ENCODE data around the gene AQP1.

Gene AQP1

DNA sequence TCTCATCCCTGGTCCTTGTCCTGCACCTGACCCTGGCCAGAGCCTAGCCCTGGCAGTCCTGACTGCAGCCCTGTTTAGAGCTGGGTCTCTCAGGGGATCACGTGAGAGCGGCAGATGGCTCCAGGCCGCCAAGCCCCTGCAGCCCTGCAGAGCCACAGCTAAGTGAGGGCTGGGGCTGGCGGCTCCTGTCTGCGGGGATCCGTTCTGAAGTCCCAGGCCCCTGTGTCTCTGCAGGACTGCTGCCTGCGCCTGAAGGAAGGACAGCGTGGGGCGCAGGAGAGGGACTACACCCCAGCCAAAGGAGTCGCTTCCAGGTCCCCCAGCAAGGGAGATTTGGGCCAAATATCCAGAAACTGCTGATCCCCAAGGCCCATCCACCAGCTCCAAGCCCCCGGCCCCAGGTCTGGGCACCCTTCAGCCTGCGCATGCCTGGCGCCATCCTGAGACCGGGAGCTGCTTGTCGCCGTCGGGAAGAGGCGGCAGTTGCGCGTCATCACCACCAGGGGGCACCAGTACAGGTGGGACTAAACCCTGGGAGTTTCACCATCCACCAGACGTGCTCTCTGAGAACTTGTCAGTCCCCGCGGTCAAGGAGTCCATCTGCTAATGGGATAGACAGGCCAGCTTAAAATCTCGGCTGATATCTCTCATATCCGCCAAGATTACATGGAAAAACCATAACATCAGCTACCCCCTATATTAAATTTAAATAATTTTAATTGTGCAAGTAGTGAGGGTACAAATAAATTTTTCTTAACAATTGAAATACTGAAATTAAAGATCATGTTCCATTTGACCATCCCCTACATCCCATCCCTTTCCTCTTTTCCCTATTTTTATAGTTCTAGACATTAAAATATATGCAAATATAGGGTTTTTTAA lies 27.0 kb downstream of the AQP1 start:
- DNase-seq, result peak; percentile 33

DNA sequence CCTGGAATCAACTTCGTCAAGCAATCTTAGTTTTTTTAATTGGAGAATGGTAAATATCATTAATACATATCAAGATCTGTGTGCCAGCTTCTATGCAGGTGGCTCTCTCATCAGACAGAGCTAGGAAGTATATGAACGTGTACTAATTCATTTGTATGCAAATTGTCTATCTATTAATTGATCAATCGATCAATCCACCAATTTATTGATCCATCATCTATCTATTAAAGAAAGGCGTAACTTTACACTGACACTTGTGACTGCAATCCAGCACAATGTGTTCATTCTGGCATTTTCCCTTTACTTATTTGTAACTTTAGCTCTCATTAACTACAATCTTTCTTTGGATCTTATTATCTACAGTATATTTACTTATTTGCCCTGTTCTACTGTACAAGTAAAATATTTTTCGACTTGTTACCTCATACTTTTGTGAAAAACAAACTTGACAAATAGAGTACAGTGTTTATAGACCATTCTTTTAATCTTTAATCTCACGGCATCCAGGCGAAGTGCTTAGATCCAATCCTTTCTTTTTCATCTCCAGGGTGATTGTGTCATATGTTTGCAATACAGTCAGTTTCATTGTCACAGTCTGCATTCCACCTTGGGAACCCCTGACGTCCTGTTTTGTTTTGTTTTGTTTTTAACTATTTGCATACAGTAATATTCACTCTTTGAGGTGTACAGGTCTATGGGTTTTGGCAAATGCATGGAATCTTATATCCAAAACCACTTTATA lies 30.1 kb downstream of the AQP1 start:
- DNase-seq, result no peak

DNA sequence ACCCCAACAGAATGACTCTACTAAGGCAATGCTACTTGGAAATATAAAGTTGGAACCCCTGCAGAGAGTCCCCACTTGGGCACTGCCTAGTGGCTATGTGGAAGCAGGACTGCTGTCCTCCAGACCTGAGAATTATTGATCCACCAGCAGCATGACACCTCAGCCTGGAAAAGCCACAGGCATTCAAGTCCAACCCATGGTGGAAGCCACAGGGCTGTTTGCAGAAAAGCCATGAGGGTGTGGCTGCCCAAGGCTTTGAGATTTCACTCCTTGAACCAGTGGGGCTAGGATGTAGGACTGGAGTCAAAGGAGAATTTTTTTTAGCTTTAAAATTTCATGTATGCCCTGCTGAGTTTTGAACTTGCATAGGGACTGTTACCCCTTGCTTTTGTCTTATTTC lies 38.5 kb downstream of the AQP1 start:
- DNase-seq, result no peak

DNA sequence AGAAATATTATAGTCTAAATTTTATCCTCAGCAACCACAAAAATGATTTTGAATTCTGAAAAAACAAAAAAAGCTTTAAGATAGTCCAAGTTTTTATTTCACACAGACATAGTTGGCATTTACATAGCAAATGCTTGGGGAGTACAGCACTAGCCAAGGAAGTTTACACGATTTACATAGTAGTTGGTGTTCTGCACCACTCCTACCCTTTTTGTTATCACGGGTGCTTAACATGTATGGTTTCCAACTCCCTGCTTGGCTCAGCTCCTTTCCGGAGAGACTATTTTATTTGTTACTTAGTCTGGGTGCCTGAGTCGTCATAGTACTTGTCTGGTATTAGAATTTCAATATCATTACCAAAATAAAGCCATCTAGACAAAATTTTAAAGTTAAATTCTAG lies 43.3 kb downstream of the AQP1 start:
- DNase-seq, result no peak

DNA sequence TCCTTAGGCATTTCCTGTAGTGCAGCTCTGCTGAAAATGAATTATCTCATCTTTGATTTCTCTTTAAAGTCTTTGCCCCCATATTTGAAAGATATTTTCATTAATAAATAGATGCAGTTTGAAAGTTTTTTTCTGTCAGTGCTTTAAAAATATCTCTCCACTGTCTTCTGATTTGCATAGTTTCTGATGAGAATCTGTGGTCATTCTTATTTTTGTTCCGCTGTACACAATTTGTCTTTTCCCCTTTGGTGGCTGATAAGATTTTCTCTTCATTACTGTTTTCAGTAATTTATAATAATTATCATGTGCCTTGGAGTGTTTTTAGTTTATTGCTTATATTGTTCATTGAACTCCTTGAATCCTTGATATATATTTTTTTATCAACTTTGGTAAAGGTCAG lies 45.1 kb downstream of the AQP1 start:
- no peak for DNase-seq

DNA sequence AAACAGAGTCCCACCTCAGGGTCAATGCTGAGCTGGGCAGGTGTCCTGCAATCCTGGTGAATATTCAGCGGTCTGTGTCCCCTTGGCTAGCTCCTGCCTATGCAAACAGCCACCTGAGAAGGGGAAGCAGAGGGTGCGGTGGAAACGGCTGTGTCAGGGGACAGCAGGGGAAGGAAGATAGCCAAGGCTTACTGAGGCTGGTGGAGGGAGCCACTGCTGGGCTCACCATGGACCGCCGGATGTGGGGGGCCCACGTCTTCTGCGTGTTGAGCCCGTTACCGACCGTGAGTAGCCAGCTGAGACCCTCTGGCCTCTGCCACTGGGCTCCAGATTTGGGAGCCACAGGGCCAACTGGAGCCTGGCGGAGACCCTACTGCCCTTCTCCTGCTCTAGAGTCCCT lies 52.2 kb downstream of the AQP1 start, which contains the start of gene GHRHR:
Gene GHRHR (plus strand): TSS at position 112 of the 400 bp plus-strand sequence. CDS start 116 bp downstream, at position 228.
- DNase-seq, result no peak

DNA sequence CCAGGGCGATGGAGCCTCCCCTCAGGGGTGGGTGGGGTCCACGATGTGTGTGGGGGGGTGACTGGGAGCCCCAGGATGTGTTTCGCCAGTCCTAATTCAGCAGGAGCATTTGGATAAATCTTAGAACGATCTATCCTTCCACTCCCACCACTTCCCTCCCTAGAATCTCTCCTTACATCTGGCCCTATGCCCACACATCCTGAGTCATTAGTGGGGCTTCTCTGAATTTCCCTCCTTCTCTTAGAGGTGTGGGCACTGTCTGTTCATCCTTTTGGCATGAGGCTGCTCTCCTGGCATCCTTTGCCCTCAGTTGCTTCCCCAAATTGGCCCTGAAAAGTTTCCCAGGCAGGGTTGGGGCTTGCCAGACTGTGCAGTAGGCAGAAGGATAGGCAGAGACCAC lies 53.7 kb downstream of the AQP1 start:
- no peak for DNase-seq

DNA sequence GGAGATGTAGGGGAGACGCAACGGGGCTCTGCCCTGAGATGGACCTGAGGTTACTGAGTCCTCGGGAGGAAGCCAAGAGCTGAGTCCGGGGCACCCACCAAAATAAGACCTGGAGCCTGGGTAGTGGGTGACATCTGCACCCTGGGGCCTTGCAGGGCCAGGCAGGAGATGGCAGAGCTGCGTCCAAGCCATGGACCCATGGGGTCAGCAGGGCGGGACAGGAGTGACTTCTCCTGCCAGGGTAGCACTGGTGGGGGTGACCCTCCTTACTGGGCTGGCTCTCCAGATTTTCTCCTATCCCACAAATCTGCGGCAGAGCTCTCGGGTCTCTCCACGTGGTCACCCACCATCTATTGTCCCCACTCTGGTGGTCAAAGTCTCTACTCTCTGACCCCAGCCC lies 54.2 kb downstream of the AQP1 start:
- no peak for DNase-seq

DNA sequence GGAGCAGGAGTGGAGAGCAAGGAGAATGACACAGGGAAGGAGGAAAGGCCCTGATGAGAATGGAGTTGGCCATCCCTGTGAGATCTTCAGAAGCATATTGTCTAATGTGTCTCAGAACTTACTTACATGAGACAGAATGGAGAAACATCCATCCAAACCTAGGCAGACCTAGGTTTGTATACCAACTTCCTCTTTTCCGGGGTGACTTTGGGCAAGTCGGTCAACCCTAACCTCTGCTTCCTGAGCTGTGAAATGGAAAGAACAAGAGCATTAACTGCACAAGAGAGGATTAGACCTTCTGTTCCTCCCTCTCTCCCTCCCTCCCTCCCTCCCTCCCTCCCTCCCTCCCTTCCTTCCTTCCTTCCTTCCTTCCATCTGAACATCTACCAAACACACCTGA lies 56.6 kb downstream of the AQP1 start:
- DNase-seq, result no peak

DNA sequence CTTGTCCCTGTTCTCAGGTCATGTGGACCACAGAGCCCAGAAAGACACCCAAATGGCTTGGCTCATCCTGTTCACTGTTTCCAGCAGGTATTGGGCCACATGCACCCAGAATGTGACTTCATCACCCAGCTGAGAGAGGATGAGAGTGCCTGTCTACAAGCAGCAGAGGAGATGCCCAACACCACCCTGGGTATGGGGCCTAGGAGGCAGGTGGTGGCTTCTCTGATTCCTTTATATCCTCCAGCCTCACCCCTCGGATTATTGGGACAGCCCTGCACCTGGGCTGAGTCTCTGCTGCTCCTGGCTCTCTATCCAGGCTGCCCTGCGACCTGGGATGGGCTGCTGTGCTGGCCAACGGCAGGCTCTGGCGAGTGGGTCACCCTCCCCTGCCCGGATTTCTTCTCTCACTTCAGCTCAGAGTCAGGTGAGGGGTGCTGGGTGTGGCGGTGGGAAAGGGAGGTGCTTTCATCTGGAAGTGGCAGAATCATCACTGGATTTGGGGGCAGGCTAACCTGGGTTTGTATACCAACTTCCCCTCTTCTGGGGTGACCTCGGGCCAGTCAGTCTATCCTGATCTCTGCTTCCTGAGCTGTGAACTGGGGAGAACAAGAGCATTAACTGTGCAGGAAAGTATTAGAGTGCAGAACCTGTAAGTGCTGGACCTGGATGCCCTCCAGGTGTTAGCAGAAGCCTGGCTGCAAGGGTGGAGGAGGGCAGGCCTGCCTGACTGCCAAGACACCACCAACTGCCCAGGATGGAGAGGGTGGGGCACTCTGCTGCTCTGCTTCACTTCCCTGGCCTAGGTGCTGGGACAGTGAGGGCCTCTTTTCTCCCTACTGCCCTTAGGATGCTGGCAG lies 57.3 kb downstream of the AQP1 start:
- DNase-seq, result no peak

DNA sequence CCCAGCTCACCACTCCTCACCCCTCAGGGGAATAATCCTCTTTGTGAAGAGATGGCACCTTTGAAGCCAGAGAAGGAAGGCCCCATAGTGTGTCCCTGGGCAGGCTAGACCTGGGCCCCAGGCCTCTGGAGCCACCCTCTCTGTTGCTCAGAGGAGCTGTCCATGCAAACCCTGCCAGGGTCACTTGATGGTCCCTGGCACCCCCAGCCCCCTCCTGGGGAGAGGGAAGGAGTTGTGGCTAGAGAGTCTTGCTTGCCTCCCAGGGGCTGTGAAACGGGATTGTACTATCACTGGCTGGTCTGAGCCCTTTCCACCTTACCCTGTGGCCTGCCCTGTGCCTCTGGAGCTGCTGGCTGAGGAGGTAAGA lies 57.9 kb downstream of the AQP1 start:
- no peak for DNase-seq

DNA sequence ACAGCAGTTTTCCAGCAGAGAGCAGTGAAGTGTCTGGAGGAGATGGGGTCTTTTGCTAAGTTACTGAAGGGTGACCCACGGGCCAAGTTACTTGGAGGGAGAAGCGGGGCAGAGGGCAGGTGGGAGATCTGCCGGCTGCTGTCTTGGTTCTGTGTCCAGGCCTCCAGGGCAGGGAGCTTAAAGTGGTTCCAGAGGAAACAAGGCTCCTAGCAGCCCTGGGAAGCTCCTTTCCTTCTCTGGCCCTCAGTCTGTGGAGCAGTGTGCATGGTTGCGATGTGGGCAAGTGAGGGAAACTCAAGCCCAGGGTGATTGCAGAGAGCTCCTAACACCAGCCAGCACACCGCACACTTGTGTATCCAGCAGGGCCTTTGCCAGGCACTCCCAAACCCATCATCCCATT lies 58.4 kb downstream of the AQP1 start:
- no peak for DNase-seq

DNA sequence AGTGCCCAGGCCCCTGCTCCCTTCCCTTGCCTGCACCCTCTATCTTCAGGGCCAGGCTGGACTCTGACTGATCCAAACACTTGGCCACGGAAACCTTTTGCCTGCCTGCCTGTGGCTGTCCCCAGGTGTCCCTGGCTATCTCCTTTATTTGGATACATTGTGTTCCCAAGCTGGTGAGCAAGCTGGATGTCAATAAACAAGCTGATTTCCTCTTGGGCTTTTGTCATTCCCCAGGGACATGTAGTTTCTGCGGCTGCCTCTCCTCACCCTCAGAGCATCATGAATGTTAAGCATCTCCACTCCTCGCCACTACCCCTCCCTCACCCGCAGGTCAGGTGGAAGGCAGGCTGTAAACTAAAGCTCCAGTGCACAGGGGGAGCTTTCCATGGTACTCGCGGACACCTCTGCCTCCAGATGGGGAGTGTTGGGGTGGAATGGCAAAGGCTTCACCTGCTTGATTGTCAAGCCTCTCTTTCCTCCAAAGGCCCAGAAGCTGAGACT lies 59.0 kb downstream of the AQP1 start:
- DNase-seq, result no peak

DNA sequence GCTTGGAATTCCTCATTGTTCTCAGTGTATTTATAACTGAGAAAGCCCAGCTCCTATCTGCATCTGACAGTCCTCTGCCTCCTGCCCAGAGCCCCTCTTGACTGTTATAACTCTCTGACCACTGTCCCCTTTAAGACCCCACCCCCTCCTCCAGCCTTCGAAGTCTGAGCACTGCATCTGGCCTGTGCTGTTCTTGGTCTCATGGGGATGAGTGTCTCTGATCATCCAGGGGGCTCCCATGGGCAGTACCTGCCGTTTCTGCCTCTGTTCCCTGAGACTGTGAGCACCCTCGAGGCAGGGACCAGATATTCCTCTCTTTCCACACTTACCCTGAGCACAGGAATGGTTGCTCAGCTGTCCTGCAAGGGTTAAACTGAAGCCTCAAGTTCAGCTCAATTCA lies 59.8 kb downstream of the AQP1 start:
- no peak for DNase-seq

DNA sequence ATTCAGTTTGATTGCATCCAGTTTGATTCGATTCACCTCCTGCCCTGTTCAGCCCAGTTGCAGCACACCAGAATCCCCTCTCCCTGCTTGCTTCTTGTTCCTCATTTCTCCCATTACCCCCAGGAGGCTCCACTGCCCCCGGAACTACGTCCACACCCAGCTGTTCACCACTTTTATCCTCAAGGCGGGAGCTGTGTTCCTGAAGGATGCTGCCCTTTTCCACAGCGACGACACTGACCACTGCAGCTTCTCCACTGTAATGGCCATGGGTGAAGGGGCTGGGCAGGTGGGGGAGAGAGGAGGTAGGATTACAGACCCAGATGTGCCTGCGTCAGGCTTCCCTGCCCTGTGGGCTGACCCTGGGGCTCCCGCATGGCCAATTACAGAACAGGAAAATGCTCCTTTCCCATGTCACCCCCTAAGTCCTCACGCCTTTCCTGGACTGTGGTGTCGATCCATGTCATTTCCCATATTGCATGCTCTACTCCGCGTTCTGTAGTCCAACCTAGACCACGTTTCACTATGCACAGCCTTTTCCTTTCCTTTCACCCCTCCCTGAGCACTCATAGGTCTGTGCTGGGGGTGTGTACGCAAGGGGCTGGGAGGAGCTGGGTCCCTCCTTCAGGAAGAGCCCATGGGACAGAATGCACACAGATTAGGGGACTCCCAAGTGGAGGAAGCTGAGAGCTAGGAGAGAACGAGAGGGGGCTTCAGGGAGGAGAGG lies 60.3 kb downstream of the AQP1 start:
- DNase-seq, result no peak

DNA sequence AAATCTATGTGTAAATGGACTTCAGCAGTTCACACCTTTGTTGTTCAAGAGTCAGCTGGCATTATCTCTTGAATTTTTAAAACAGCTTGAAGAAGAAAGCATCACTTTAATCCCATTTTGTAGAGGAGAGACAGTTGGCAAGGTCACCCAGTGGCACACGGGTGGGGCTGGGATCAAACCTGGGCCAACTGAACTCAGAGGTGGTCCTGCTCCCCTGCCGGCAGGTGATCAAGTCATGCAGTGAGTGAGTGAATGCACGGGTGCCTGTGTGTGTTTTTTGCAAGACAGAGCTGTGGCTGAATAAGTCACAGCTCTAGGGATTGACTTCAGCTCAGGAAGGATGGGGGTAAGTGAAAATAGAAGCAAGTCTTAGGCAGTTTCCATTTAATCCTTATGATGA lies 61.6 kb downstream of the AQP1 start:
- DNase-seq, result no peak

DNA sequence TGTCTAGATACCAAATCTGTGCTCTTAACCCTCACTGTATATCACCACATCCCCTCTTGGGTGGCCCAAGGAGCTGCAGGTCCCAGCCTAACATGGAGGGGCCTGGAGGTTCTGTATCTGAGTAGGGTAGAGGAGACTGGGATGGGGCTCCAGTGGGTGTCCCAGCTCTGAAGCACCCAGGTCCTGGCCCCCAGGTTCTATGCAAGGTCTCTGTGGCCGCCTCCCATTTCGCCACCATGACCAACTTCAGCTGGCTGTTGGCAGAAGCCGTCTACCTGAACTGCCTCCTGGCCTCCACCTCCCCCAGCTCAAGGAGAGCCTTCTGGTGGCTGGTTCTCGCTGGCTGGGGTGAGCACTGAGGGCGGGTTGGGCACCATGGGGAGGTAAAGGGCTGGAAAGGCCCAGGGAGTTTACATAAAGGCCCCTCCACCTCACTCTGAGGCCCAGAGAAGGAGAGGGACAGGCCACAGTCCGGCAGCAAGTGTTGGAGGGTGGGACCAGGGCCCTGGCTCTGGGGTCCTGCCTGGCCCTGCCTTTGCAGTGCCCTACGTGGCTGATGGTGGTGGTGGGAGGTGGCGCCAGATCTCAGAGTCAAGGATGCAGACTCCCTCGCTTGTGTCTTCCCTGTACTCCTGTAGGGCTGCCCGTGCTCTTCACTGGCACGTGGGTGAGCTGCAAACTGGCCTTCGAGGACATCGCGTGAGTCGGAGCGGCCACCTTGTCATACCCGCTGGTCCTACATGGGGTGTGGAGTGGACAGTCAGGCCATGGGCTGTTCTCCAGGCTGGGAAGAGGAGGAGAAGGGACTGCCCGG lies 62.3 kb downstream of the AQP1 start:
- DNase-seq, result no peak

DNA sequence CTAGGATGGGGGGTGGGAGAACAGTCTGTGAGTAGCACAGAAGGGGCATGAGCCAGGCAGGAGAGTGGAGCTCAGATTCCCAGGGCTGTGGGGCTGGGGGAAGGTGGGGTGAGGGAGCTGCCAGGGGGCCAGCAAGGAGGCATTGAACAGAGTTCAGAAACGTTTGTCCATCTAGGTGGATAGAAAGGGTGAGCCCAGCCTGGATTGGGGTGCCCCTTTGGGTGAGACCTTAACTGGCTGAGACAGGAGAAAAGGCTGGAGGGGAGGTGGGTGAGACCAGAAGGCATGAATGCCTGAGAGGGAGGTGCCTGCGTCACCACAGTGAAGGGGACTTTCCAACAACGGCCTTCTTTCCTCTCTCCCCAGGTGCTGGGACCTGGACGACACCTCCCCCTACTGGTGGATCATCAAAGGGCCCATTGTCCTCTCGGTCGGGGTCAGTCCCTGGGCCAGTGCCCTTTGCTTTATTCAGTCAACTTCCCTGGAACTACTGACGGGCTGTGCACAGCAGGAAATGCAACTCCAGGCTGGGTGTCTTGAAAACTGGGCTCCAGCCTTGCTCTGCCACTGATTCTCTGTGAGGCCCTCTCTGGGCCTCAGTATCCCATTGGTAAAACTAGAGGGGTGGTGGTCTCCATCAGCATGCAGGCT lies 63.1 kb downstream of the AQP1 start:
- peak; percentile 49 for DNase-seq

All from NK-92 treated with Interleukin-12 subunit alpha and Interleukin-12 subunit beta, amount 100 ng/mL, for 24 hours (cell line).